ENCODE measurements around the gene DNAJC1.

GRCh38 chr10:21873198-21873597, 130.3 kb downstream of the DNAJC1 start:
- TF ChIP-seq YY1 (IDR thresholded peaks at IDR 0.05; ENCODE audit: low read depth) (no peak), EP300 (IDR thresholded peaks at IDR 0.05; ENCODE audit: borderline replicate concordance) (no peak)
- TF ChIP-seq, protein P1, sequence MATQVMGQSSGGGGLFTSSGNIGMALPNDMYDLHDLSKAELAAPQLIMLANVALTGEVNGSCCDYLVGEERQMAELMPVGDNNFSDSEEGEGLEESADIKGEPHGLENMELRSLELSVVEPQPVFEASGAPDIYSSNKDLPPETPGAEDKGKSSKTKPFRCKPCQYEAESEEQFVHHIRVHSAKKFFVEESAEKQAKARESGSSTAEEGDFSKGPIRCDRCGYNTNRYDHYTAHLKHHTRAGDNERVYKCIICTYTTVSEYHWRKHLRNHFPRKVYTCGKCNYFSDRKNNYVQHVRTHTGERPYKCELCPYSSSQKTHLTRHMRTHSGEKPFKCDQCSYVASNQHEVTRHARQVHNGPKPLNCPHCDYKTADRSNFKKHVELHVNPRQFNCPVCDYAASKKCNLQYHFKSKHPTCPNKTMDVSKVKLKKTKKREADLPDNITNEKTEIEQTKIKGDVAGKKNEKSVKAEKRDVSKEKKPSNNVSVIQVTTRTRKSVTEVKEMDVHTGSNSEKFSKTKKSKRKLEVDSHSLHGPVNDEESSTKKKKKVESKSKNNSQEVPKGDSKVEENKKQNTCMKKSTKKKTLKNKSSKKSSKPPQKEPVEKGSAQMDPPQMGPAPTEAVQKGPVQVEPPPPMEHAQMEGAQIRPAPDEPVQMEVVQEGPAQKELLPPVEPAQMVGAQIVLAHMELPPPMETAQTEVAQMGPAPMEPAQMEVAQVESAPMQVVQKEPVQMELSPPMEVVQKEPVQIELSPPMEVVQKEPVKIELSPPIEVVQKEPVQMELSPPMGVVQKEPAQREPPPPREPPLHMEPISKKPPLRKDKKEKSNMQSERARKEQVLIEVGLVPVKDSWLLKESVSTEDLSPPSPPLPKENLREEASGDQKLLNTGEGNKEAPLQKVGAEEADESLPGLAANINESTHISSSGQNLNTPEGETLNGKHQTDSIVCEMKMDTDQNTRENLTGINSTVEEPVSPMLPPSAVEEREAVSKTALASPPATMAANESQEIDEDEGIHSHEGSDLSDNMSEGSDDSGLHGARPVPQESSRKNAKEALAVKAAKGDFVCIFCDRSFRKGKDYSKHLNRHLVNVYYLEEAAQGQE (IDR thresholded peaks at IDR 0.05; ENCODE audit: low read depth) = no peak
- TF ChIP-seq, protein P2, sequence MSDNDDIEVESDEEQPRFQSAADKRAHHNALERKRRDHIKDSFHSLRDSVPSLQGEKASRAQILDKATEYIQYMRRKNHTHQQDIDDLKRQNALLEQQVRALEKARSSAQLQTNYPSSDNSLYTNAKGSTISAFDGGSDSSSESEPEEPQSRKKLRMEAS (IDR thresholded peaks at IDR 0.05) = no peak

Data from Ishikawa (cell line).